GM15510 (cell line): ENCODE measurements around the gene PDE9A.

Experiments
- POLR2A ChIP-seq: IDR thresholded peaks from 3 replicates; pipeline ENCODE4 v1.6.1; 2011; ENCODE audit warnings: borderline replicate concordance; ENCODE audit not compliant: insufficient read length; ENCODE audit errors: extremely low read depth

PDE9A gene

DNA sequence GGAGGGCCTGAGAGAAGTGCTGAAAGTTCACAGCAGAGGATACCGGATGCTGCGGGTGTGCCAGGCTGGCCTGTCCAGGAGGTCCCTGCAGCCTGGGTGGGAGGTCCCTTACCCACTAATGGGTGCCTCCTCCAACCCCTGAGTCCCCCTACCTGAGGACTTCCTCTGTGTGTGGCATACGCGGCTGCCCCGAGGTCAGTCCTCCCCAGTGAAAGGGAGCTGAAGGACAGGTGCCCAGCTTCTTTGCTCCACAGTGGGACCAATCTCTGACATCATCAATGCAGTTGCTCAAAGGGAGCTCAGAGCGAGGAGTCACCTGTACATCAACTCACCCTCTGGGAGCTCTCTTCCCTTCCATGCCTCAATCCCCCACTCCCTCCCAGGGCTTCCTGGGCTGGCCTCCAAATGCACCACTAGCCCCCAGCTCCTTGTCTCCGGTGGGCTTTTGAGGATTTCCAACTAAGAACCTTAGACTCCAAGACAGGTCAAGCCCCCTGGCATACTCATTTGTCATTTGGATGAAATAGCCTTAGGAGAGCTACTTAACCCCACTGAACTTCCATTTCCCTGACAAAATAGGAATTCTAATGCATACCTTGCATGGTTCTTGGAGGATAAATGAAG is 53.9 kb downstream of the PDE9A start:
- no peak for TF ChIP-seq POLR2A

GRCh38 chr21:42708107-42708506 is 54.7 kb downstream of the PDE9A start:
- TF ChIP-seq POLR2A = no peak

DNA sequence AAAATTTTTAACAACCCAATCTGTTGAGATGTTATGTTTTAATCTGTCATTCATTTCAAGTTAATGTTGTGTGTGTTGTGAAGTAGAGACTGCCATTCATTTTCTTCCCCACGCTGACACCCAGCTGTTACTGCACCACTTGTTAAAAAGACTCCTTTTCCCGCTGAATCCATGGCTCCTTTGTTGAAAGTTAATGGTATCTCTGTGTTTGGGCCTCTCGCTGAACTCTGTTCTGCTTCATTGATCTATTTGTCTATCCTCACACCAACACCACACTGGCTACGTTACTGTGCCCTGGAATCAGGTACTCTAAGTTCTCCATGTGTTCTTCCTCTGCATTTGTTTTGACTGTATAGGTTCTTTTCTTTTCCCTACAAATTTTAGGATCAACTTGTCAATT is 58.2 kb downstream of the PDE9A start:
- TF ChIP-seq POLR2A = no peak

- no peak for TF ChIP-seq POLR2A
Observed at GRCh38 chr21:42716074-42716473, 62.7 kb downstream of the PDE9A start.

DNA sequence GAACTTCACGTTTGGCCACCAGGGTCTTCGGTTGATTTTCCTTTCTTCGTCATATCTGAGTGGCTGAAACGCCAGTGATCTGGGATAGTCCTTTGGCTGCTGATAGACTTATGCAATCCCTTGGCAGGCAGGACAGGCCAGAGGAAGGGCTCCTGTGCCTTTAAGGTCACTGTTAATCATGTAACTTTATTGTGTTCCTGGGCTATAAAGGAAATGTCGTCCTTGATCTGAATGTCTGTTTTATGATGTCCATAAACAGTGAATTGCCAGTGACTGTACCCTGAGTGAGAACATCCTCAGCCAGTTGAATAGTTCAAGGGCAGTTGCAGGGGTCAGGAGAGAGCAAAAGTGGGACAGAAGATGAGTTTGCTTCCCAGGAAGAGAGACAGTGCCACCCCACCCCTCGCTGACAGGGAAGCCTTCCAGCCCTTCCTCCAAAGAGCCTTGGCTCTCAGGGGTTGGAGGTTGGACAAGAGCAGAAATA is 68.0 kb downstream of the PDE9A start:
- no peak for TF ChIP-seq POLR2A

DNA sequence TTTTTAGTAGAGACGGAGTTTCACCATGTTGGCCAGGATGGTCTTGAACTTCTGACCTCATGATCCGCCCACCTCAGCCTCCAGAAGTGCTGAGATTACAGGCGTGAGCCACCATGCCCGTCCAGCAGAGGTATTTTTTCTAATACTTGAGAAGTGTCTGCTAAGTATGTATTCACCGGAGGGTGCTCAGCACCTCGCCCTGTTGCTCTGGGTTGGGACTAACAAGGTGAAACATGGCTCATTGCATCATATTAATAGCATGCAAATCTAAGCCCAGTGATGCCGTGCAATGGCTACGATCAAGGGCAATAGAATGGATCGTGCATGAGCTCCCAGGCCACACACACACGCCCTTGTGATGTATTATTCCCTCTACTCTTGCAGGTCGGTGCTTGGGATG is 68.7 kb downstream of the PDE9A start:
- TF ChIP-seq POLR2A = no peak

GRCh38 chr21:42722808-42723473 is 69.5 kb downstream of the PDE9A start:
- no peak for TF ChIP-seq POLR2A

DNA sequence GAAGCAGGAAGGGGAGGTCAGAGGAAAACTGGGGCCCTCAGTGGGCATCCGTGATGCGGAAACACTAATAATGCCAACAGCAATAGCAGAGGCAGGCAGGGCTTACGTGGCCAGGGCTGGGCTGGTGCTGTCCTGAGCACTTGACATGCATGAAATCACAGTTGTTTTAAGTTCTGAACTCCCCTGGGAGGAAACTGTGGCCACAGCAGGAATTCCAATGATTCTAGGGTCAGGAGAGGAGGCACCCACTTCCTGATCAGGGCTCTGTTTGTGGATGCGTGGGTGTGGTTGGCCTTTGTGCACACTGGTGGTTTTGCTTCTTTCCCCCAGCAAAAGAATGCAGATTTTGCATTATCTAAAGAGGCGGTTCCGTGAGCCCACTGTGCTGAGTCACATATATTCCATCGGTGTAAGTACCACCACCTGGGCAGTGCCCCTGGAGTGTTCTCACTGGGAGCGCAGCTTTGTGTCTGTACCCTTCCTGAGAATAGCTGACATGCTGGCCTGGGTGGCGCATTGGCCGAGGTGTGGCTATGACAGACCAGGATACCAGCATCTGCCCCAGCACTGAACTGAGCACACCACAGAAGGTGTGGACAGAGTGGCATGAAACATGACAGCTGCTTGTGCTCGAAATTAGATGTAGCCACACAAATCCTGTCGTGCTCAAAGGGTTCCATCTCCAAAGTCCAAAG is 71.0 kb downstream of the PDE9A start:
- TF ChIP-seq POLR2A = no peak

DNA sequence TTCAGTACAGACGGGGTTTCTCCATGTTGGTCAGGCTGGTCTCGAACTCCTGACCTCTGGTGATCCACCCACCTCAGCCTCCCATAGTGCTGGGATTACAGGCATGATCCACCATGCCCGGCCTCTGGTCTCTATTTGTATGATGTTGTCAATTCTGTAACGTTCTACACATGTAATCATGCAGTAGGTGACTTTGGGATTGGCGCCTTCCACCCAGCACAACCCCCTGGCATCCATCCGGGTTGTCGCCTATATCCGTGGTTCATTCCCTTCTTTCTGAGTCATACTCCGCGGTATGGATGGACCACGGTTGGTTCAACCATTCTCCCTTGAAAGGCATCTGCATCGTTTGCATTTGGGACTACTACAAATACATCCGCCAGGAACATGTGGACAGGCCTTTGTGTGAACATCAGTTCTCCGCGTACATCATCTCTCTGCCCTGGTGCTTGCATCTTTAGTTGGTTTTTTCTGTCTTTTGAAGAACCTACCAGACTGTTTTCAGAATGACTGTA is 72.1 kb downstream of the PDE9A start:
- TF ChIP-seq POLR2A = no peak

DNA sequence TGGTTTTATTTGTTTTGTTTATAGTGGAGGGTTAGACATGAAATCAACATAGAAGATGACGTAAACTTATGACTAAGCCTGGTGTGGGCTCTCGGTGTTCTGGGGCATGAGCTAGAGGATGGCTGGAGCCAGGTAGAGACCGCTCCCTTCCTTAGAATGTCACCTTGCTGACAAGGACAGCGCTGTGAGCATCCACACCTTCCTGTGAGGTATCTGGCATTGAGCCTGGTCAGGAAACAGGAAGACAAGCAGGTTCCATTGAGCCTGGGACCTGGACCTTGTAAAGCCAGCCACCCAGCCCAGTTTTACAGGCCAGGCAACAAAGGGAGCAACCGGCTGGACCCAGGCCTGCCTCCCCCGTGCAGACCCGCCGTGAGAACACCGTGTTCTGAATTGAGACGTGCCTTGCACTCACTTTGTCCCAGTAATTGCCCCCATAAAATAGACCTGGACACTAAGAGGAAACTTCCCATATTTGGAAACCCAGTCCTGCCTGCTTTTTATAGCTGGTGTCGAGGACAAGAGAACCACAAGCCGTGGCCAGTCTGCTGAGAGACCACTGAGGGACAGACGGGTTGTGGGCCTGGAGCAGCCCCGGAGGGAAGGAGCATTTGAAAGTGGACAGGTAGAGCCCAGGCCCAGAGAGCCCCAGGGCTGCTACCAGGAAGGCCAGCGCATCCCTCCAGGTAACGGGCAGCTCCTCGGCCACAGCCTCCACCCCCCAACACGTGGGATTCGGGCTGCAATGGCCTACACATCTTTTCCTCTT is 78.0 kb downstream of the PDE9A start:
- TF ChIP-seq POLR2A = no peak

DNA sequence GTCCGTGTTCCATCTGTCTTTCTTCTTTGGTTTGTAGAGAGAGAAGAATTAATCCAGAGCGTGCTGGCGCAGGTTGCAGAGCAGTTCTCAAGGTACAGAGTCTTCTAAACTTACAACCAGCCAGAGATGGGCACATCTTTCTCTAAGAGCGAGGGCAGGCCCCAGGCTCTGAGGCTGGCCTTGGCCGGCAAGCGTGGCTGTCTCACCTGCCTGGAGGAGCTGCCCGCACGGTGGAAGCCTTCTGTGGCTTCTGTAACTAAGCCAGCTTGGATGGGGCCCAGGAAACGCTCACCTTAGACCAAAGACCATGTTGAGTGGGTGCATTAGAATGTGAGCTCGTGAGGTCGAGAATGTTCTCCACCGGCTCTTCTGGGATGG is 78.6 kb downstream of the PDE9A start:
- no peak for TF ChIP-seq POLR2A

DNA sequence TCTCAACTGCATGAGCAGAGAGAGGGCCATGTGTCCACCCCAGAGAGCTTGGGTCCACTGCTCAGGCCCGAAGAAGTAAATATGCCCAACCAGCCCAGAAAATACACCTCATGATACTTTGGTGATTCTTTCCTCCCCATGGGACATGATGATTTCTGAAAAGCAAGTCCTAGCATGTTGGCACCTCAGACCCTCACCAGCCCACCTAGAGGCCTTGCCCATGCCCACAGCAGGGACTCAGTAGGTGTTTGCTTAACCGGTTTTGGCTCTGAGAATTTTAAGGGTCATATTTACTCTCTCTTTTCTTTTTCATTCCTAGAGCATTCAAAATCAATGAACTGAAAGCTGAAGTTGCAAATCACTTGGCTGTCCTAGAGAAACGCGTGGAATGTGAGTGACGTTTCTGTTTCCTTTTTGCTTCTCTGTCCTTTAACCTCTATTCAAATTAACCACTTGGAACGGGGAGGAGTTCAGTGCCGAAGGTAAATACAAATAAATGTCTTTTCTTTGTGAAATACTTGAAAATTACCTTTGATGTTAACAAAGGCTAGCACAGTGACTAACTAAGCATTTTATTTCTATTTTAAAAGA is 79.7 kb downstream of the PDE9A start:
- no peak for TF ChIP-seq POLR2A

DNA sequence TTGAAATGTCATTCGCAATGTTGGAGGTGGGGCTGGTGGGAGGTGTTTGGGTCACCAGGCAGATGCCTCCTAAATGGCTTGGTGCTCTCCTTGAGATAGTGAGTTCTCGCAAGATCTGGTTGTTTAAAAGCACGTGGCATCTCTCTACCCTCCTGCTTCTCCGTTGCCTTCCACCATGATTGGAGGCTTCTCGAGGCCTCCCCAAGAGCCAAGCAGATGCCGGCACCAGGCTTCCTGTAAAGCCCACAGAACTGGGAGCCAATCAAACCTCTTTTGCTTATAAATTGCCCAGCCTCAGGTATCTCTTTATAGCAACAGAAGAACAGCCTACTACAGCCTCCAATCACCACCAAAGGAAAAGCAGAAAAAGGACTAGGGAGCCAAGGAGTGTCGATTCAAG is 80.5 kb downstream of the PDE9A start:
- TF ChIP-seq POLR2A = no peak

DNA sequence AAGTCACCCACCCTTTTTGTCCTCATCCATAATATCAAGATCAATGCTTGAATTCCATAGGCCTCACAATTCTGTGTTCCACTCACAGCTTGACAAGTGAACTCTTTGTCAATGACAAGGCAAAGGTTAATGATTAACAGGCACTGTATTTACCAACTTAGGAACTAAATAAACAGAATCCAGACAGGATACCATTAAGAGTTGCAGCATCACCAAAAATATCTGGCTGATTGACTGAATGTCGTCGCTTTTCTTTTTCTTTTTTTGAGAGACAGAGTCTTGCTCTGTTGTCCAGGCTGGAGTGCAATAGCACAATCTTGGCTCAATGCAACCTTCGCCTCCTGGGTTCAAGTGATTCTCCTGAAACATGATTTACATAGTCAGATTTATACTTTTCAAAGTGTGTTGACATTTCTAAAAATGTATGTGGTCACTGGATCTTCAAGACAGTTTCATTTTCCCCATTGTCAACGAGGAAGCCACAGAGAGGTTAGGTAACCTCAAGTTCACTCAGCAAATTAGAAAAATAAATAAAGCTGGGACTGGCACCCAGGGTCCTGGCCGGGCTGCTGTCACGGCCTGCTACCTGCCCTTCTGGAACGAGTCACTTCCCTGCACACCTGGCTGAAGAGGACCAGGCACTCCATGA is 81.0 kb downstream of the PDE9A start:
- TF ChIP-seq POLR2A = no peak

- no peak for TF ChIP-seq POLR2A
Observed at GRCh38 chr21:42735061-42735460, 81.6 kb downstream of the PDE9A start.

- TF ChIP-seq POLR2A = no peak
Observed at GRCh38 chr21:42735944-42736343, 82.5 kb downstream of the PDE9A start.
